Stimulated activated naive CD4-positive, alpha-beta T cell (primary cell): ENCODE data around the gene GAS2L1.

Source experiments
- DNase-seq, 6 experiments: peaks; one replicate each; lab custom pipeline; 2025; lab: John Stamatoyannopoulos, UW

The GAS2L1 gene

DNA sequence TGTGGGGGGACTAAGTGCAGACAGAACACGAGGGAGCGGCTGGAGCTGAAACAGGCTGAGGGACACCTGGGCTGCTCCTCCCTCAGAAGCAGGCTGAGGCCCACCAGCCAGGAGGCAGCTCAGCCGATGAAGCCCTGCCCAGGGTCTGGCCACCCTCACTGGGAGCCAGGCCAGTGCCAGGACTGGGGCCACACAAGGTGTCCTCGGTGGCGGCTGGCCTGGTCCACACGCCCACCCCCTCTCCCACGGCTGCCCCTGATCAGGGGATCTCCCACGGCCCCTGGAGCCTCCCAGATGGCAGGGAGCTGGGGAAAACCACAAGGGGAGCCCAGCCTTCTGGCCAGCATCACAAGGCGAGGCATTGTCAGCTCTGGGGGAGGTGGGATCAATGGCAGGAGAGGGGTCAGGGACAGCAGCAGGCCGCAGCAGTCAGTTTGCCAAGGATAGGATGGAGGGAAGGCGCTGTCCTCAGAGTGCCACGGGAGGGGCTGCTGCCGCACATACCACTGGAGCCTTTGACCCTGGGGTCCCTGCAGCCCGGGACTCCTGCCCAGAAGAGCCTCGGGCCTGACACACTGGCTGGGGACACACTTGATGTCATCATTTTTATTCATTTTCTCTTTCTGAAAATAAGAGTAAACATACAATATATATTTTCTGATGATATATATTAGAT is 20.8 kb downstream of the GAS2L1 start:
- DNase-seq, result no peak

DNA sequence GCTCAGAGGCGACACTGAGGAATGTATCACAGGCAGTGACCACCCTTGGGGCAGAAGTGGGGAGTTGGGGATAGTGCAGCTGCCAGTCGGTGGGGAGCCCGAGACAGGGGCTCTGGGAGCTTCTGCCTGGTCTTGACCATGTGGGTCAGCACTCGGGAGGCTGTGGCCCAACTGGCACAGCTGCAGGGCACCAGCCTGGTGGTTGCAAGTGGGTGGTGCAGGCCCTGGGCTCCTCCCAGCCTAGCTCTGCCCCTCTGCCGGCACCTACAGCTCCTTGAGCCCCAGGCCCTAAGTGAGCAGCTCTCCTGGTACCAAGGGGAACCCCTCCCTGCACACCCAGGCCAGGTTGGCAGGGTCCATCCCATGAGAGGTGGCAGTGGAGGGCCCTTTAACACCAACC is 21.6 kb downstream of the GAS2L1 start:
- no peak for DNase-seq

GRCh38 chr22:29328566-29329500 is 22.4 kb downstream of the GAS2L1 start:
- no peak for DNase-seq

GRCh38 chr22:29329581-29329980 is 23.1 kb downstream of the GAS2L1 start:
- DNase-seq, result no peak

- DNase-seq, result no peak
Measured at GRCh38 chr22:29330291-29330690, 23.8 kb downstream of the GAS2L1 start.

- no peak for DNase-seq
Measured at GRCh38 chr22:29330753-29331152, 24.3 kb downstream of the GAS2L1 start.

DNA sequence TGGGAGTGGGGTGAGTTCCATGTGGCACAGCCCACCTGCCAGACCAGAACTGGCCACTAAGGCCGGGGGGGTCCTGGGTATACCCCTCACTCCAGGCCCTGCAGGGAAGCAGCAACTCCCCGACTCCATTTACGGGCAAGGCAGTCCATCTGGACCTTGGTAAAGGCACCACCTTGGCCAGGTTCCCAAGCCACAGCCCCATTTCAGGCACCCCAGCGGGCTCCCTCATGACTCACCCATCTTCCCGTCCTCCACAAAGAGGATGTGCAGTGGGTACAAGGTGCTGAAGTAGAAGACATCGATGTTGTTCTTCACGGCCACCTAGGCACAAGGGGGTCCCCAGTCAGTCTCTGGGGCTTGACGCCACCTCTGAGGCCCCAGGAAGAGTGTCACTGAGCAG is 24.8 kb downstream of the GAS2L1 start:
- no peak for DNase-seq

DNA sequence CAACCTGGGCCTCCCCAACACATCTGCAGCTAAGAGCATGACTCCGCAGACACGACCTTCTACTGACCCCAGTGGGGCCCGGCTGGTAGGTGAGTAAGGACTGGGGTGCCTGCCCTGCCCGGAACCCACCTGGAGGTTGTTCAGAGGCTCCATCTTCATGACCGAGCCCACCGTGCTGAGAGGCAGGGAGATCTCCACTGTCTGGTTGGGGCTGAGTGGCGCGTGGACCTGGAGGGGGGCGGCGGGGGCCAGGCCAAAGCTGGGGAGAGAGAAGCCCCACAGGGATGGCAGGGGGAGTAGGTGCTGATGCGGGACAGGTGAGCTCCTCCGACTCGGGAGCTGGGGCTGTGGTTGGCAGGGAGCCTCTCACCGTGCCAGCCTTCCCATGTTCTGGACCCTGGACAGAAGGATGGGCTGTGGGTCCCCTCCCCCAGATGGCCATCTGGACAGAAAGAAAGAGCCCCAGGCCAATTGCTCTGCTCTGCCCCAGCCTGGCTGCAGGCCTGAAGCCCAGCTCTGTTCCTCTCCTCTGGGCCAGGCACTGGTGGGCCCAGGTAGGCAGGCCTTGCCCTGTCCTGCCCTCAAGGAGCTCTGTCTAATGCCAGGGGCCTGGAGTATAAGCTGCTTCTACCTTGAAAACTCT is 25.3 kb downstream of the GAS2L1 start:
- DNase-seq, result no peak

DNA sequence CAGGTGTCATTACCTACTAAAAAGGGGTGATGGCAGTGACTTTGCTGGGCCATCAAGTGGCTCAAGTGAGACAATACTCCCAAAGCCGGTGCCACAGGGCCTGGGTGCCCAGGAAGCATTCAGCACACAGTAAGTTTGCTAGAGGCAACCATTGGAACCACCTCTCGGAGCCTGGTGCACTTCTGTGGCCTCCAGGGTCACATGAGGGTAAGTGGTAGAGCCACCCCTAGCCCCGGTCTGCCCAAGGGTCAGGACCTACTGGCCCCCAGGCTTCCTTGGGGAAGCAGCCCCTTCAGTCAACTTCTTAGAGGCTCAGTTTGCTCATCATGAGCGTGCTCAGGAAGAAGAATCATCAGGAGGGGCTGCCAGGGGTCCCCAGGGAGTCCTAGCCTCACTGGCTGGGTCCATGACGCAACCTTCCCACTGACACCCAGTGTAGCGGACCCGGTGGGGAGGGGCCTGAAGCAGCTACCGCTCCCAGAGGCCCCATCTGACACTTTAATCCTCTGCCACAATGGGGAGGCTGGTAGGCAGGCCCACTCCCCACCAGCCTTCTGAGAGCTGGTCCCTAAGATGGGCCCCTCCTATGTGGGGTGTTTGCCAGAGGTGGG is 26.5 kb downstream of the GAS2L1 start:
- no peak for DNase-seq

GRCh38 chr22:29334148-29334547 is 27.7 kb downstream of the GAS2L1 start:
- no peak for DNase-seq

- no peak for DNase-seq
Measured at GRCh38 chr22:29334696-29335344, 28.4 kb downstream of the GAS2L1 start.

DNA sequence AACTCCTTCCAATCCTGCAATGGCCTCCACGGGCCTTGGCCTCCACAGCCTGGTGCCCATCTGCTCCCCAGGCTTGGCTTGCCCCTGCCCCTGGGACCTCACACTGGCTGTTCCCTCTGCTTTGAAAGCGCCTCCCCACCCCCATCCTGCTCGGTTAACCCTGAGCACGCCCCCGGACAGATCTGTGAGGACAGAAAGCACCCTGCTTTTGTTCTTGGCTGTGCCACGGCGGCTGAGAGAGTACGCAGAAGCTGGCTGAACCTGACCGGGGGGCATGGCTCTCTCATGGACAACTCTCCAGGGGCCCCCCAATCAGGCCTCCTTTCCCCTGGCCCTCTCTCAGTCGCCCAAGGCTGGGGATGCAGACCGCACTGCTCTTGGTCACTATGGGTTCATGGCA is 29.2 kb downstream of the GAS2L1 start:
- no peak for DNase-seq

- no peak for DNase-seq
Measured at GRCh38 chr22:29336751-29337490, 30.5 kb downstream of the GAS2L1 start.

DNA sequence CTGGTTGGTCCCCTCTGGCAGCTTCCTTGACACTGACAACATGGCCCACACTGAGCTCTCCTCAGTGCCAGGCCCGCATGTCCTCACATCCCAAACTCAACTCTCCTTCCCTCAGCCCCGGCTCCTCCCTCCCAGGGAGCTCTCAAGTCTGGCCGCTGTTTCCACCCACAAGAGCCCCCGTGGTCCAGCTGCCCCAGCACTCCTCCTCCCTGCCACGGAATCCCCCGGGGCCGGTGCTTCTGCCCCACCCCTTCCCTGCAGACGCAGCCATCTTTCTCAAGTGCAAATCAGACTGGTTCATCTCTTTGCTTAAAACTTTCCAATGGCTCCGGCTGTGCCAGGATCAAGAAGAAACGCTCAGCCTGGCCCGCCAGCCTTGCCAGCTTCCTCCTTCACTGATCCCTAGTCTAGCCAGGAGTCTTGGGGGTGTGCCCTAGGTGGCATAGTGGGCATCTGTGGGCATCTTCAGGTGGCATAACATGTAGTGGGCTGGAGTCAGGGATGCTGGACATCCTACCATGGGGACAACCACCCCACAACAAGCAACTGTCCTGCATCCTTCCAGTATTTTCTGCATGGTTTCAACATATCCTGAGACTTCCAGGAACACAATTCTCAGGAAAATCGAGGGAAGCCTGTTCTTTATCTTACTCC is 31.3 kb downstream of the GAS2L1 start:
- DNase-seq, result no peak

- no peak for DNase-seq
Measured at GRCh38 chr22:29338398-29338797, 31.9 kb downstream of the GAS2L1 start.

DNA sequence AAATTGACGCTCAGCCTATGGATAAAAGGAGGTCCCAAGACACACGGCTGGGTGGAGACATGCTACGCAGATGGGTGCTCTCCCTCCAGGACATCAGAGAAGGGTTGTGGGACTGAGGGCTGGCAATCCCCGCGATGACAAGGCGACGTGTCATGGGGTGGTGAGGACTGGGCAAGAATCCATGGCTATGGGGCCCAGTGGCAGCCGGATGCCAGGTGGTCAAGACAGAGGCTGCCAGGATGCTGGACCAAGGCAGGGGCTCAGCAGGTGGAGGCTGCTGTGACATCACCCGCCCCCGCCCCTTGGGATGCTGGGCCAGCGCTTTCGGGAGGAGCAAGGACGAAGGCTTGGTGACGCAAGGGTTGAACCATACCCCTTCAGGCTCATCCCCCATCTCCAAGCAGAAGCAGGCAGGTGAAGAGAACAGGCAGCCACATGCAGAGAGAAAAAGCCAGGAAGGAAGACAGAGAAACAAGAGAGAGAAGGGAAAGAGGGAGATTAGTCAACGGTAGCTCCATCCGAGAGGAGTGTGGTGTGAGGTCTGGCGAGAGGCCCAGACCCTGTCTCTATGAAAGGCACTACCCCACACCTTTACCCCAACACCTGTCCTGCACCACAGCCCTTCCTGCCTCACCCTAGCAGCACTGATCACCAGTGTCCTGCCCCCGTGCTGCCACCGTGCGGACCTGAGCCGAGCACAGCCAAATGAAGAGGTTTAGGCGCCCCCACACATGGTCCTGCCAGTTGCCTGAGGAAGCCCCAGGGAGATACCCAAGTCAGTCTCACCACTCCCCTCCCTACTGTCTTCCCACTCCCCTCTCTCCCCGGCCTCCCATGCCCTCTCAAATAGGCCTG is 33.2 kb downstream of the GAS2L1 start:
- DNase-seq, result no peak

GRCh38 chr22:29340566-29340965 is 34.1 kb downstream of the GAS2L1 start:
- DNase-seq, result no peak

DNA sequence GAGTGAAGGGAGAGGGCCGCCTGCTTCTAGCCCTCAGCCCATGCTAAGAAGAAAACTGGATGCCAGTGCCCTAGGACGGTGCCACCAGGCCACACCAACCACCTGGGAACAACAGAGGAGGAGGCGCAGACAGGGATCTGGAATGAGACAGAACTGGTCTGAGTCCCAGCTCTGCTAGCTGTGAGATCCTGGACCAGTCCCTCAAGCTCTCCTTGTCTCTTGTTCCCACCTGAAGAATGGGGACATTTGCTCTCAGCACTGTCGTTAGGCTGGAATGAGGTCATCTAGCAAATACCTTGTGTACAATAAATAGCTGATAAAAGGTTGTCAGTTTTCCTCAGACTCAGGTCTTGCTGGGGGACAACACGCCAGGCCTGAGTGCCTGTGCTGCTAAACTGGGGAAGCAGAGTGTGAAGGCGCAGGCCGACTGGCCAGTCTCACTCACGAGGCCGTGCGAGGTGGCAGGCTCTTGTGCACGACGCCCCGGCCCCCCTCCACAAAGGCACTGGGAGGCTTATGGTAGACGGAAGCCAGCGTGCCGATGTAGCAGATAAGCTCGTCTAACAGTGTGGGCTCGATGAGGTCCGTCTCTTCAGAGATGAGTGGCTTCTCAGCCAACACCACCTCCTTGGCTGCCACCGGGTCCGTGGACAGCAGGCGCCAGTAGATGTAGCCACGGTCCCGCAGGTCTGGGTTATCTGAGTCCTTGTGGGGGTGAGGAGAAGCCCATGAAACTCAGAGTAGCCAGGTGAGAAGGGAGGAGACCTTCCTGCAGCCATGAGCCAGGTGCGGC is 34.8 kb downstream of the GAS2L1 start:
- no peak for DNase-seq

- DNase-seq, result no peak
Measured at GRCh38 chr22:29341849-29342127, 35.3 kb downstream of the GAS2L1 start.
